Peyer's patch (tissue), 4 donors: ENCODE results near the gene CELF3.

Experiments
- POLR2A ChIP-seq, 2 donors: fragments of 450-650 bp; IDR thresholded peaks; one replicate each; pipeline ENCODE4 v1.5.1; 2017; ENCODE audit warnings: antibody characterized with exemption in 2 of 2, mild to moderate bottlenecking in 2 of 2, moderate library complexity in 2 of 2
- TF ChIP-seq, protein P1 (sequence below), 6 experiments: fragments of 450-650 bp in 4 of 6; fragments of 200-600 bp in 2 of 6; sonication (generic) in 1 of 6; IDR thresholded peaks; one replicate each; pipeline ENCODE4 v1.5.1; 2017 to 2019; ENCODE audit warnings: antibody characterized with exemption in 6 of 6, mild to moderate bottlenecking in 3 of 6, moderate library complexity in 1 of 6

DNA sequence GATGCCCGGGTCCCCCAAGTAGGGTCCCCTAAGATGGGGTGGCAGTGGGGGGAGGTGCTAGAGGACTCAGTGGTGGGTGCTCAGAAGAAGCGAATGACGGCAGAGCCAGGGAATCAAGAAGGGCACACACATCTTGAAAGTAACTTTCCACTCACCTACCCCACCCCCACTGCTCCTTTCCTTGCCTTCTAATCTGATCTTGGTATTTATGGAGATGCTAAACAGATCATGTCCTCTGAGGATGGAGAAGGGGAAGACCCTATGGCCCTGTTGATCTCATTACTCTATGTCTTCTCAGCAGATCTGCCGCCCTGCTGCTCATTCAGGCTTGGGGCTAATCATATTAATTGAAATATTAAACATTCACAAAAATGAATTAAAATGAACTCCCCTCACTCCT lies 2.1 kb upstream of the CELF3 start:
- TF ChIP-seq, protein P1, sequence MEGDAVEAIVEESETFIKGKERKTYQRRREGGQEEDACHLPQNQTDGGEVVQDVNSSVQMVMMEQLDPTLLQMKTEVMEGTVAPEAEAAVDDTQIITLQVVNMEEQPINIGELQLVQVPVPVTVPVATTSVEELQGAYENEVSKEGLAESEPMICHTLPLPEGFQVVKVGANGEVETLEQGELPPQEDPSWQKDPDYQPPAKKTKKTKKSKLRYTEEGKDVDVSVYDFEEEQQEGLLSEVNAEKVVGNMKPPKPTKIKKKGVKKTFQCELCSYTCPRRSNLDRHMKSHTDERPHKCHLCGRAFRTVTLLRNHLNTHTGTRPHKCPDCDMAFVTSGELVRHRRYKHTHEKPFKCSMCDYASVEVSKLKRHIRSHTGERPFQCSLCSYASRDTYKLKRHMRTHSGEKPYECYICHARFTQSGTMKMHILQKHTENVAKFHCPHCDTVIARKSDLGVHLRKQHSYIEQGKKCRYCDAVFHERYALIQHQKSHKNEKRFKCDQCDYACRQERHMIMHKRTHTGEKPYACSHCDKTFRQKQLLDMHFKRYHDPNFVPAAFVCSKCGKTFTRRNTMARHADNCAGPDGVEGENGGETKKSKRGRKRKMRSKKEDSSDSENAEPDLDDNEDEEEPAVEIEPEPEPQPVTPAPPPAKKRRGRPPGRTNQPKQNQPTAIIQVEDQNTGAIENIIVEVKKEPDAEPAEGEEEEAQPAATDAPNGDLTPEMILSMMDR (IDR thresholded peaks at IDR 0.05): no peak
- TF ChIP-seq POLR2A (IDR thresholded peaks at IDR 0.05): no peak
